IPS-NIHi11 (cell line): Measurements from ENCODE around the gene GCH1.
"Not testable (repeated sequence)": the region's sequence is repeated elsewhere in the genome, so short reads cannot be mapped to it uniquely, and the experiment has no call there.

ENCODE experiments used
- DNase-seq: peaks from one replicate; pipeline ENCODE4 v3.0.0; 2012; ENCODE audit warnings: mixed read lengths, low spot score

Gene GCH1

GRCh38 chr14:54818201-54819133 lies 84.2 kb downstream of the GCH1 start:
- no peak for DNase-seq

- DNase-seq, result no peak
These were observed 85.1 kb downstream of the GCH1 start for GRCh38 chr14:54817506-54817905.

DNA sequence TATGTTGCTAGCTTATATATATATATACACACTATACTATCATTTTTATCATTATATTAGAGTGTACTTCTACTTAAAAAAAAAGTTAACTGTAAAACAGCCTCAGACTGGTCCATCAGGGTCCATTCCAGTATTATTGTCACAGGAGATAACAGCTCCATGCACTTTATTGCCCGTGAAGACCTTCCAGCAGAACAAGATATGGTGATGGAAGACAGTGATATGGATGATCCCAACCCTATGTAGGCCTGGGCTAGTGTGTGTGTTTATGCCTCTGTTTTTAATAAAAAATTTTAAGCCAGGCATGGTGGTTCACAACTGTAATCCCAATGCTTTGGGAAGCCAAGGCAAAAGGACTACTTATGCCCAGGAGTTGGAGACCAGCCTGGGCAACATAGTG lies 86.2 kb downstream of the GCH1 start:
- no peak for DNase-seq

GRCh38 chr14:54815515-54815914 lies 87.1 kb downstream of the GCH1 start:
- no peak for DNase-seq

DNA sequence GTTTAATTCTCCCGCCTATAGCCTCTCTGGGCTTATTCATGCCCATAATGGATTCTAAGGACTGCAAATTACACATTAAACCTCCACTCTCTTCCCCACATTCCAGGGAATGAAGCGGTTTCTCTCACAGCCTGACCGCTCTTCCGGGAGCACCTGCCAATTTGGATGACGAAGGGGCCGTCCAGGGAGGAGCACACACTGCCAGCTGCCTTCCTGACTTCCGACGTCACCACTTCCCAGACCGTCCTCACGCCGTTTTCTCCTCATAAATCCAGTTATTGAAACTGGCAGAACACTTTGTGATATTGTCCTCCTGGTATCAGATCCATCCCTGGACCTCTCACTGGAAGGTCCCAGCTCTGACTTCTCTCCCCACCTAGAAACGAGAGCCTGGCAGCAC lies 87.6 kb downstream of the GCH1 start:
- no peak for DNase-seq

DNA sequence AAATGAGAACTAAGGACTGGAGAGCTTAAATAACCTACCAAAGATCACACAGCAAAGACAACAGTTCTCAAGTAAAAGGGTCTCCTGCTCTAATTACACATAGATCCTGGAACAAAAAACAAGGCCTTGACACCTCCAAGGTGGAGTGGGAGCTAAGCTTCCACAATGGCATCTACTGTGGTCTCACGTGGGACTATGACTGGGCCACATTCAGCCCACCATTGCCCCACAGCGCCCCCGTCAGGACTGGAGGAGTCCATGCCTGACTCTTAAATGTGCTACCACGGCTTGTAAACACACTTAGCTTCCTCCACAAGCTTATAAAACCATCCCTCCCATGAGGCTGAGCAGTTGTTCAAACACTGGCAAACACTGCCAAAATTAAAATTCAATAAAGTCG lies 88.5 kb downstream of the GCH1 start:
- DNase-seq, result peak; percentile 44

GRCh38 chr14:54813081-54813480 lies 89.5 kb downstream of the GCH1 start:
- DNase-seq, result no peak

DNA sequence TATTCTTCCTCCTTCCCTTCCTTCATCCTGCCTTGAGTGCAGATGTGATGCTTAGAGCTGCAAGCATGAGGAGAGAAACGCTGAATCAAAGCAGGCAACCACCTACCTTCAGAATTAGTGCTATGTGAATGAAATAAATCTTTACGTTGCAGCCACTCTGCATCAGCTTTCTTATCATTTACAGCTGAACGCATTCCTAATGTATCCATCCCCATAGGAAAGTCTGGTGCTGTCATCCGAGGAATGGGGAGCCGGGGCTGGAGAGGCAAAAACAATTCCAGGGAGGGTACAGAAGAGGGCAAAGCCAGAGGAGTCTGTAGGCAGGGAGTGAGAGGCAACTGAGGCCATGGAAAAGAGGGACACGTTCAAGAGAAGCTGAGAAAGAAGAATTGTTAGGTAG lies 90.0 kb downstream of the GCH1 start:
- DNase-seq, result no peak

DNA sequence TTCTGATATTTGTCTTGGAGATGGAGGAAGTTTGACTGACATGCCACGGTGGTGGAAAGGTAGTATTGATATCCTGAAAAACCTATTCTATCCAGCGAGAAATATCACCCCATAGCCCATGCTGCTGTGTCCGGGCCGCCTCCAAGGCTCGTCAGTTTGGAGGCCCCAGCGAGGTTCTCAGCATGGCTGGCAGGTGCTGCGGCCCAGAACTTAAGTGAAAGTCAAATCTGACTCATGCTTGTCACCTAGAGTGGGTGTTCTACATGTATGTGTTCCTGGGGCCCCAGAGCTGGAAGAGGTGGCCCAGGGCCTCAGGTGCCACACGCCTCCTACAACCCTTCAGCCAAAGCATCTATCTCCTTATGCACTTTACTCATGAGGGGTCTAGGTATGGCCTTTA lies 92.9 kb downstream of the GCH1 start:
- DNase-seq, result no peak

- DNase-seq, result no peak
These were observed 94.1 kb downstream of the GCH1 start for GRCh38 chr14:54808326-54809161.

DNA sequence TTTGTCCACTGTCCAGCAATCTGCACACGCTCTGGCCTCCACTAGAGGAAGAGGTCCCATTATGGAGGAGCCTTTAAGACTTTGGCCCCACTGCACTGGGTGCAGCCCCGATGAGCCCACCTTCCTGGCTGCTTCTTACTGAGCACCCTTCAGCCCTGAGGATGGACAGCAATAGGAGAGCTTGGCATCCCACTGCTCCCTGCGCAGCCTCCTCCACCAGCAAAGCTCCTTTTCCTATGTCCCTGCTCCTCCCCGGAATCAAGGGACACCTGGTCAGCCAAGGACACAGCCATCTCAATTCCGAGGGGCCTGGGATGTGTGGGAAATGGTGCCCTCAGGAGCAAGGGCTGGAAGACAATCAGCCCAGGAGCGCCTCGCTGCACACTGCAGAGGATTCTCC lies 94.7 kb downstream of the GCH1 start:
- DNase-seq, result no peak

DNA sequence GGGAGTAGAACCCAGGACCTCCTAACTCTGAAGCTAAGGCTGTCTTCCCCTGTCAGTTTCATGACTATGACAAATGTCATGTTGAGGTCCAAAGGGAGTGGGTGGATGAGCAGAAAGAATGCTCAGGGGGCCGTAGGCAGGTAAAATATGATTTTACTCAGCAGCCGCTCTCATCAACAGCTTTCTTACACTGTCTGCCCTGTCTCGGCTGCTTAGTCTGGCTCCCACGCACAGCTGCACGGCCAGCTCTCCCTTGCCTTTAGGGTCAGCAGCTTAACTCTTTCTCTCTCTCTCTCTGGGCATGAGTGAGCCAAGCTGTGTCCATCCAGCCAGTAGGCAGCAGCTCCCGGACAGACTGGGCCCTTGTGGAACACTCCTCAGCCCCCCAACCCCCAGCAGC lies 95.2 kb downstream of the GCH1 start:
- DNase-seq, result no peak

DNA sequence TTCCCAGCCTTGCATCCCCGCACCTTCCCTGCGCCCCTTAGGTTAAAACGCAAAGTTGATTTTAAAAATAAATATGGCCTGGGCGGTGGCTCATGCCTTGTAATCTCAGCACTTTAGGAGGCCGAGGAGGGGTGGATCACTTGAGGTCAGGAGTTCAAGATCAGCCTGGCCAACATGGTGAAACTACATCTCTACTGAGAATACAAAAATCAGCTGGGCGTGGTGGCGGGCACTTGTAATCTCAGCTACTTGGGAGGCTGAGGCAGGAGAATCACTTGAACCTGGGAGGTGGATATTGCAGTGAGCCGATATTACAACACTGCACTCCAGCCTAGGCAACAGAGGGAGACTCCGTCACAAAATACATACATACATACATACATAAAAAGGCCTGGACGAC lies 96.0 kb downstream of the GCH1 start:
- no peak for DNase-seq

GRCh38 chr14:54805445-54806322 lies 96.9 kb downstream of the GCH1 start:
- peak; percentile 90 for DNase-seq

GRCh38 chr14:54805070-54805444 lies 97.6 kb downstream of the GCH1 start:
- no peak for DNase-seq

- no peak for DNase-seq
These were observed 98.0 kb downstream of the GCH1 start for GRCh38 chr14:54804538-54805041.

- no peak for DNase-seq
These were observed 98.6 kb downstream of the GCH1 start for GRCh38 chr14:54803926-54804537.

DNA sequence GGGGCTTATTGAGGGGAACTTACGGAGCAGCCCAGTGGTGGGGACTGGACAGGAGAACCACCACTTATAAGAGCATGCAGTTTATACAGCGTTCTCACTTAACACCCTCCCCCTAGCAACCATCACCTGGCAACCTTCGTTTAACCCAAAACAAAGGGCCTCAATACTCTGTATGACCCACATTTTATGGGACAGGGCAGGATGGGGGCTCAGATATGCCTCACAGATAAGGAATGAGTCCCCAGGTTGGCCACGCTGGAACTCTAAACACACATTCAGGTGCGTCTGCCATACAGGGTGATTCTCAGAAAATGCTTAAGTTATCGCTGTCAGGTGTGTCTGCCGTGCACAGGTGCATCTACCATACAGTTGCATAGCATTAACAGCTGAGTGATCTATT lies 99.2 kb downstream of the GCH1 start:
- DNase-seq, result no peak

DNA sequence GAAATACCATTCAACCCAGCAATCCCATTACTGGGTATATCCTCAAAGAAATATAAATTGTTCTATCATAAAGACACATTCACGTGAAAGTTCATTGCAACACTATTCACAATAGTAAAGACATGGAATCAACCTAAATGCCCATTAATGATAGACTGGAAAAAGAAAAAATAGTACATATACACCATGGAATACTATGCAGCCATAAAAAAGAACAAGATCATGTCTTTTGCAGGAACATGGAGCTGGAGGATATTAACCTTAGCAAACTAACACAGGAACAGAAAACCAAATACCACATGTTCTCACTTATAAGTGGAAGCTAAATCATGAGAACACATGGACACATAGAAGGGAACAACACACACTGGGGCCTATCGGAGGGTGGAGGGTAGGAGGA lies 101.1 kb downstream of the GCH1 start:
- not testable (repeated sequence) for DNase-seq

- no peak for DNase-seq
These were observed 104.0 kb downstream of the GCH1 start for GRCh38 chr14:54798465-54799124.

GRCh38 chr14:54797986-54798385 lies 104.6 kb downstream of the GCH1 start:
- DNase-seq, result no peak
